Measurements from ENCODE around the gene DGKQ. TPM values are rescaled to one million over a fixed set of nuclear protein-coding genes. Genes with fewer than 3 reads are reported as not detected.

Gene DGKQ
- total and polyA plus RNA-seq, 2 experiments from 2014 or later, result 4.0 to 22.4 TPM

DNA sequence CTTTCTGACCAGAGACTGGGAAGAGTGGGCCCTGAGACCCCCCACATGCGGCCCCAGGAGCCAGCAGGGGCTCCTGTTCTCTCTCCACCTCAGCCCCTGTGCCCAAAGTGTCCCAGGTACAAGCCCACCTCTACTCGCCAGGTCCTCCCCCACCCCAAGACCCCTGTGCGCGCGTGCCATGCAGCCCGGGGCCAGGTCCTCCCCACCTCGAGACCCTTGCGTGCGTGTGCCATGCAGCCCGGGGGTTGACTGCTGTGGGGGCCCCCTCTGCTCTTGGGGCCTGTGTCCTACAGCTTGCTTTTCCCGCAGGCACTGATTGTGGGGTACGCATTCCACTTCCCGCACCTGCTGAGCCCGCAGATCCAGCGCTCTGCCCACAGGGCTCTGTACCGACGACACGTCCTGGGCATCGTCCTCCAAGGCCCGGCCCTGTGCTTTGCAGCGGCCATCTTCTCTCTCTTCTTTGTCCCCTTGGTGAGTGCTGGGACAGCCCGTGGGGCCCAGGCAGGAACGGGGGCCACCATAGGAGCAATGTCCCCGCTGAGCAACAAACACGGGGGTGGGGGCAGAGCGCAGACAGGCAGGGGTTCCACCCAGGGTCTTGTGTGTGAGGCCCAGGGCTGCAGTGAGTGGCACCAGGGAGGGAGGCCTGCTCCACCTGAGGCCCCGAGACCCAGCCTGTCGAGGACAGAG, 20.3 kb downstream of the DGKQ start:
- H3K36me3 ChIP-seq (ENCODE audit: insufficient read depth), result no peaks in the 10 kb centered on the region
- no peaks in the 10 kb centered on the region for H3K27me3 ChIP-seq (ENCODE audit: insufficient read depth)
- no peaks in the 10 kb centered on the region for H3F3A ChIP-seq (replicated peaks; ENCODE audit: low read depth)
- no peaks in the 10 kb centered on the region; the same call in 1 of the 2 replicates for H4K20me1 ChIP-seq (replicated peaks; ENCODE audit: insufficient read depth)
- DNase-seq (ENCODE audit: low spot score) (no peak), ATAC-seq (no peak)
- no peak overlapping the region for H3K4me2 ChIP-seq
- Mint-ChIP-seq H3K27me3 (ENCODE audit: insufficient read depth, low read depth, poor library complexity) (peaks cover 5% of the 10 kb centered on the region), H3K9me3 (no peaks in the 10 kb centered on the region), H3K27ac (no peak overlapping the region), H3K4me1 (peaks cover 5% of the 10 kb centered on the region; the same call in 2 of the 3 replicates), H3K4me3 (no peak overlapping the region), H3K36me3 (ENCODE audit: low read depth) (no peaks in the 10 kb centered on the region; the same call in 2 of the 3 replicates)
- H3K4me3 ChIP-seq, result no peak overlapping the region
- TF ChIP-seq STAT1 (IDR thresholded peaks at IDR 0.05; ENCODE audit: unreplicated experiment), result no peak
- TF ChIP-seq JUNB (IDR thresholded peaks at IDR 0.05; ENCODE audit: unreplicated experiment), result no peak
- no peaks in the 10 kb centered on the region for H3K9me2 ChIP-seq (ENCODE audit: insufficient read depth)
- no peak overlapping the region for H3K27ac ChIP-seq (ENCODE audit: low read depth)
- H2AFZ ChIP-seq, result no peak overlapping the region
- no peaks in the 10 kb centered on the region for H3K79me2 ChIP-seq (replicated peaks; ENCODE audit: insufficient read depth)
- H3K4me1 ChIP-seq (ENCODE audit: insufficient read depth), result no peaks in the 10 kb centered on the region

DNA sequence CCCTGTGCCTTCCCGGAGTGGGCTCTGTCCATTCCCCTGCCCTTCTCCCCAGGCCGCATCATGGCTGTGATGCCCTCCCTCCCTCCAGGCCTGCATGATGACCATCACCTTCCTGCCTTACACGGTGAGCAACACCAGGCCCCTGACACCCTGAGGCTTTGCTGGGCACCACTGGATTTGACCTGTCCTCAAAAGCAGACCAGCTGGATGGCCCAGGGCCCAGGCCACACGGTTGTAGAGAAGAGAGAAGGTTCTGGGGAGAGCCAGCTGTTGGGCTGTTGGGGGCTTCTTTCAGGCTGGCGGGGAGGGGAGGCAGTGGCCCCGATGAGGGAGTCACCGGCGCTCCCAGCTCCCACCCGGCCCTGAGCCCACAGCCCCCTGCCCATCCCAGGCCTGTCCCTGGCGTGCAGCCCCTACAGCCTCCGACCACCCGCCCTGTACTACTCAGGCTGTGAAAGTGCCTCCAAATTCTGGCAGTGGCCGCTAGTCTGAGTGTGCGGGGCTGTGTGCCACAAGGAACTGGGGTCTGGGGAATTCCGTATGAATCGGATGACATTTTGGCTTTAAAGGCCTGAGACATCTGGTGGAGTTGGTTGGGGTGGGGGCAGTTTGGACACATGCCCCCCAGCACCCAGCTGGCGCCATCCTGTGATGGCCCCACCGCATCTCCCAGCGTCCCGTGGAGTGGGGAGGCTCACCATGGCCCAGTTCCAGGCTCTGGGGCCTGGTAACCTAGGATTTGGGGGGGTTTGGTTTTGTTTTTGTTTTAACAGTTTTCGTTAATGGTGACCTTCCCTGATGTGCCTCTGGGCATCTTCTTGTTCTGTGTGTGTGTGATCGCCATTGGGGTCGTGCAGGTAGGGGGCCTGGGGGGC, 21.5 kb downstream of the DGKQ start:
- Histone ChIP-seq H3K27ac (ENCODE audit: low read depth) (no peak overlapping the region), H3K4me2 (no peak overlapping the region), H3K36me3 (ENCODE audit: insufficient read depth) (no peaks in the 10 kb centered on the region), H3F3A (replicated peaks; ENCODE audit: low read depth) (no peaks in the 10 kb centered on the region), H3K4me3 (no peak overlapping the region), H3K27me3 (ENCODE audit: insufficient read depth) (no peaks in the 10 kb centered on the region), H3K4me1 (ENCODE audit: insufficient read depth) (no peaks in the 10 kb centered on the region), H4K20me1 (replicated peaks; ENCODE audit: insufficient read depth) (no peaks in the 10 kb centered on the region; the same call in 1 of the 2 replicates), H3K79me2 (replicated peaks; ENCODE audit: insufficient read depth) (no peaks in the 10 kb centered on the region), H2AFZ (no peak overlapping the region), H3K9me2 (ENCODE audit: insufficient read depth) (no peaks in the 10 kb centered on the region)
- H3K4me3 Mint-ChIP-seq, result no peak overlapping the region
- peaks cover 5% of the 10 kb centered on the region; the same call in 2 of the 3 replicates for H3K4me1 Mint-ChIP-seq
- ATAC-seq (no peak), DNase-seq (ENCODE audit: low spot score) (no peak)
- H3K36me3 Mint-ChIP-seq (ENCODE audit: low read depth), result no peaks in the 10 kb centered on the region; the same call in 2 of the 3 replicates
- peaks cover 7% of the 10 kb centered on the region for H3K27me3 Mint-ChIP-seq (ENCODE audit: insufficient read depth, low read depth, poor library complexity)
- H3K27ac Mint-ChIP-seq, result no peak overlapping the region; the same call in 1 of the 2 replicates
- H3K9me3 Mint-ChIP-seq, result no peaks in the 10 kb centered on the region
- TF ChIP-seq JUNB (IDR thresholded peaks at IDR 0.05; ENCODE audit: unreplicated experiment) (no peak), CREB1 (CRISPR knock-in tag; IDR thresholded peaks at IDR 0.05; ENCODE audit: low read depth) (no peak), ZNF114 (CRISPR knock-in tag; IDR thresholded peaks at IDR 0.05) (no peak), NANOG (IDR thresholded peaks at IDR 0.05; ENCODE audit: borderline replicate concordance) (no peak), STAT1 (IDR thresholded peaks at IDR 0.05; ENCODE audit: unreplicated experiment) (no peak), EZH2phosphoT487 (IDR thresholded peaks at IDR 0.05; ENCODE audit: unreplicated experiment) (no peak), POLR2AphosphoS5 (IDR thresholded peaks at IDR 0.05; ENCODE audit: low read depth) (no peak)
- TF ChIP-seq, protein P1, sequence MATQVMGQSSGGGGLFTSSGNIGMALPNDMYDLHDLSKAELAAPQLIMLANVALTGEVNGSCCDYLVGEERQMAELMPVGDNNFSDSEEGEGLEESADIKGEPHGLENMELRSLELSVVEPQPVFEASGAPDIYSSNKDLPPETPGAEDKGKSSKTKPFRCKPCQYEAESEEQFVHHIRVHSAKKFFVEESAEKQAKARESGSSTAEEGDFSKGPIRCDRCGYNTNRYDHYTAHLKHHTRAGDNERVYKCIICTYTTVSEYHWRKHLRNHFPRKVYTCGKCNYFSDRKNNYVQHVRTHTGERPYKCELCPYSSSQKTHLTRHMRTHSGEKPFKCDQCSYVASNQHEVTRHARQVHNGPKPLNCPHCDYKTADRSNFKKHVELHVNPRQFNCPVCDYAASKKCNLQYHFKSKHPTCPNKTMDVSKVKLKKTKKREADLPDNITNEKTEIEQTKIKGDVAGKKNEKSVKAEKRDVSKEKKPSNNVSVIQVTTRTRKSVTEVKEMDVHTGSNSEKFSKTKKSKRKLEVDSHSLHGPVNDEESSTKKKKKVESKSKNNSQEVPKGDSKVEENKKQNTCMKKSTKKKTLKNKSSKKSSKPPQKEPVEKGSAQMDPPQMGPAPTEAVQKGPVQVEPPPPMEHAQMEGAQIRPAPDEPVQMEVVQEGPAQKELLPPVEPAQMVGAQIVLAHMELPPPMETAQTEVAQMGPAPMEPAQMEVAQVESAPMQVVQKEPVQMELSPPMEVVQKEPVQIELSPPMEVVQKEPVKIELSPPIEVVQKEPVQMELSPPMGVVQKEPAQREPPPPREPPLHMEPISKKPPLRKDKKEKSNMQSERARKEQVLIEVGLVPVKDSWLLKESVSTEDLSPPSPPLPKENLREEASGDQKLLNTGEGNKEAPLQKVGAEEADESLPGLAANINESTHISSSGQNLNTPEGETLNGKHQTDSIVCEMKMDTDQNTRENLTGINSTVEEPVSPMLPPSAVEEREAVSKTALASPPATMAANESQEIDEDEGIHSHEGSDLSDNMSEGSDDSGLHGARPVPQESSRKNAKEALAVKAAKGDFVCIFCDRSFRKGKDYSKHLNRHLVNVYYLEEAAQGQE (IDR thresholded peaks at IDR 0.05; ENCODE audit: unreplicated experiment), result no peak
- TF ChIP-seq, protein P2, sequence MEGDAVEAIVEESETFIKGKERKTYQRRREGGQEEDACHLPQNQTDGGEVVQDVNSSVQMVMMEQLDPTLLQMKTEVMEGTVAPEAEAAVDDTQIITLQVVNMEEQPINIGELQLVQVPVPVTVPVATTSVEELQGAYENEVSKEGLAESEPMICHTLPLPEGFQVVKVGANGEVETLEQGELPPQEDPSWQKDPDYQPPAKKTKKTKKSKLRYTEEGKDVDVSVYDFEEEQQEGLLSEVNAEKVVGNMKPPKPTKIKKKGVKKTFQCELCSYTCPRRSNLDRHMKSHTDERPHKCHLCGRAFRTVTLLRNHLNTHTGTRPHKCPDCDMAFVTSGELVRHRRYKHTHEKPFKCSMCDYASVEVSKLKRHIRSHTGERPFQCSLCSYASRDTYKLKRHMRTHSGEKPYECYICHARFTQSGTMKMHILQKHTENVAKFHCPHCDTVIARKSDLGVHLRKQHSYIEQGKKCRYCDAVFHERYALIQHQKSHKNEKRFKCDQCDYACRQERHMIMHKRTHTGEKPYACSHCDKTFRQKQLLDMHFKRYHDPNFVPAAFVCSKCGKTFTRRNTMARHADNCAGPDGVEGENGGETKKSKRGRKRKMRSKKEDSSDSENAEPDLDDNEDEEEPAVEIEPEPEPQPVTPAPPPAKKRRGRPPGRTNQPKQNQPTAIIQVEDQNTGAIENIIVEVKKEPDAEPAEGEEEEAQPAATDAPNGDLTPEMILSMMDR (conservative IDR thresholded peaks at IDR 0.05; ENCODE audit: low read depth in 2 of 2), result no peak

Measured in GM23338 (cell line).